DOHH2 (cell line): ENCODE measurements around the gene FTO.

Source experiments
- H3F3A ChIP-seq: fragments of 200-600 bp; sonication (generic), shearing (Covaris generic); 2 replicates; pipeline ENCODE4 v1.6.0; 2016; ENCODE audit warnings: antibody characterized with exemption, mild to moderate bottlenecking; ENCODE audit not compliant: control insufficient read depth, insufficient read depth
- H3K27ac ChIP-seq: fragments of 200-600 bp; sonication (generic); 2 replicates; pipeline ENCODE4 v1.5.1; 2014; ENCODE audit warnings: low read depth, mild to moderate bottlenecking, low read length, moderate library complexity
- H3K27me3 ChIP-seq: fragments of 200-600 bp; sonication (generic); 2 replicates; pipeline ENCODE4 v1.6.1; 2014; ENCODE audit warnings: mild to moderate bottlenecking, low read length, mixed read lengths; ENCODE audit not compliant: control insufficient read depth
- H3K36me3 ChIP-seq: fragments of 200-600 bp; sonication (generic); 2 replicates; pipeline ENCODE4 v1.6.1; 2014; ENCODE audit warnings: mild to moderate bottlenecking, low read length, moderate library complexity, mixed read lengths; ENCODE audit not compliant: control insufficient read depth
- H3K4me1 ChIP-seq: fragments of 200-600 bp; sonication (generic); 2 replicates; pipeline ENCODE4 v1.6.1; 2014; ENCODE audit warnings: mild to moderate bottlenecking, low read length, mixed read lengths; ENCODE audit not compliant: control insufficient read depth
- H3K4me2 ChIP-seq: fragments of 200-600 bp; sonication (generic); 2 replicates; pipeline ENCODE4 v1.6.0; 2014; ENCODE audit warnings: mild to moderate bottlenecking, low read length, moderate library complexity
- H3K4me3 ChIP-seq: fragments of 200-600 bp; sonication (generic); 2 replicates; pipeline ENCODE4 v1.5.1; 2014; ENCODE audit warnings: mild to moderate bottlenecking, low read length, mixed read lengths
- H3K79me2 ChIP-seq: fragments of 200-600 bp; sonication (generic); 2 replicates; pipeline ENCODE4 v1.6.1; 2014; ENCODE audit warnings: mild to moderate bottlenecking, low read length, mixed read lengths; ENCODE audit not compliant: control insufficient read depth
- H3K9me2 ChIP-seq: fragments of 200-600 bp; sonication (generic); replicated peaks from 2 replicates; pipeline ENCODE4 v1.6.1; 2014; ENCODE audit warnings: mild to moderate bottlenecking, low read length, mixed read lengths; ENCODE audit not compliant: control insufficient read depth
- H3K9me3 ChIP-seq: fragments of 200-600 bp; sonication (generic); 2 replicates; pipeline ENCODE4 v1.6.1; 2014; ENCODE audit warnings: antibody characterized with exemption, low read length, mixed read lengths; ENCODE audit not compliant: control insufficient read depth, insufficient read depth
- H4K20me1 ChIP-seq: fragments of 200-600 bp; sonication (generic); 2 replicates; pipeline ENCODE4 v1.6.0; 2014; ENCODE audit warnings: low read depth, mild to moderate bottlenecking, antibody characterized with exemption, low read length, moderate library complexity; ENCODE audit not compliant: control insufficient read depth, insufficient read depth
- EZH2phosphoT487 ChIP-seq: fragments of 200-600 bp; sonication (generic); IDR thresholded peaks from 2 replicates; pipeline ENCODE4 v1.6.1; 2017; ENCODE audit warnings: borderline replicate concordance, mild to moderate bottlenecking, antibody characterized with exemption, low read length, moderate library complexity, mixed read lengths
- TF ChIP-seq, protein P1 (sequence below): fragments of 200-600 bp; sonication (generic); IDR thresholded peaks from one replicate; pipeline ENCODE4 v1.5.1; 2014; ENCODE audit warnings: antibody characterized with exemption, mild to moderate bottlenecking, low read depth, low read length; ENCODE audit not compliant: poor library complexity, severe bottlenecking

The FTO gene

DNA sequence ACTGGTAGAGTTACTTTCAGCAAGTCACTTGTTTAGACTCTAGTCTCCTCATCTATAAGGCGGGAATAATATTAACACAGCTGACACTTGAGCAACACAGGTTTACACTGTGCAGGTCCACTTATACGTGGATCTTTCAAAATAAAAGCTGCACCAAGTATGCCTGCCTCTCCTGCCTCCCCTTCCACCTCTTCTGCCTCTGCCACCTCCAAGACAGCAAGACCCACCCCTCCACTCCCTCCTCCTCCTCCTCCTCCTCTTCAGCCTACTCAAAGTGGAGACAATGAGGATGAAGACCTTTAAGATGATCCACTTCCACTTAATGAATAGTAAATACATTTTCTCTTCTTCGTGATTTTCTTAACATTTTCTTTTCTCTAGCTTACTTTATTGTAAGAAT lies 285.6 kb downstream of the FTO start:
- Histone ChIP-seq H3K9me3 (no peaks in the 10 kb centered on the region), H3K4me3 (no peak overlapping the region), H3F3A (no peaks in the 10 kb centered on the region), H3K27ac (no peak overlapping the region), H4K20me1 (no peaks in the 10 kb centered on the region), H3K9me2 (no peaks in the 10 kb centered on the region), H3K4me1 (no peaks in the 10 kb centered on the region), H3K36me3 (no peaks in the 10 kb centered on the region), H3K4me2 (no peak overlapping the region), H3K27me3 (no peaks in the 10 kb centered on the region), H3K79me2 (no peaks in the 10 kb centered on the region)
- no peak for TF ChIP-seq EZH2phosphoT487
- TF ChIP-seq, protein P1, sequence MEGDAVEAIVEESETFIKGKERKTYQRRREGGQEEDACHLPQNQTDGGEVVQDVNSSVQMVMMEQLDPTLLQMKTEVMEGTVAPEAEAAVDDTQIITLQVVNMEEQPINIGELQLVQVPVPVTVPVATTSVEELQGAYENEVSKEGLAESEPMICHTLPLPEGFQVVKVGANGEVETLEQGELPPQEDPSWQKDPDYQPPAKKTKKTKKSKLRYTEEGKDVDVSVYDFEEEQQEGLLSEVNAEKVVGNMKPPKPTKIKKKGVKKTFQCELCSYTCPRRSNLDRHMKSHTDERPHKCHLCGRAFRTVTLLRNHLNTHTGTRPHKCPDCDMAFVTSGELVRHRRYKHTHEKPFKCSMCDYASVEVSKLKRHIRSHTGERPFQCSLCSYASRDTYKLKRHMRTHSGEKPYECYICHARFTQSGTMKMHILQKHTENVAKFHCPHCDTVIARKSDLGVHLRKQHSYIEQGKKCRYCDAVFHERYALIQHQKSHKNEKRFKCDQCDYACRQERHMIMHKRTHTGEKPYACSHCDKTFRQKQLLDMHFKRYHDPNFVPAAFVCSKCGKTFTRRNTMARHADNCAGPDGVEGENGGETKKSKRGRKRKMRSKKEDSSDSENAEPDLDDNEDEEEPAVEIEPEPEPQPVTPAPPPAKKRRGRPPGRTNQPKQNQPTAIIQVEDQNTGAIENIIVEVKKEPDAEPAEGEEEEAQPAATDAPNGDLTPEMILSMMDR = no peak

DNA sequence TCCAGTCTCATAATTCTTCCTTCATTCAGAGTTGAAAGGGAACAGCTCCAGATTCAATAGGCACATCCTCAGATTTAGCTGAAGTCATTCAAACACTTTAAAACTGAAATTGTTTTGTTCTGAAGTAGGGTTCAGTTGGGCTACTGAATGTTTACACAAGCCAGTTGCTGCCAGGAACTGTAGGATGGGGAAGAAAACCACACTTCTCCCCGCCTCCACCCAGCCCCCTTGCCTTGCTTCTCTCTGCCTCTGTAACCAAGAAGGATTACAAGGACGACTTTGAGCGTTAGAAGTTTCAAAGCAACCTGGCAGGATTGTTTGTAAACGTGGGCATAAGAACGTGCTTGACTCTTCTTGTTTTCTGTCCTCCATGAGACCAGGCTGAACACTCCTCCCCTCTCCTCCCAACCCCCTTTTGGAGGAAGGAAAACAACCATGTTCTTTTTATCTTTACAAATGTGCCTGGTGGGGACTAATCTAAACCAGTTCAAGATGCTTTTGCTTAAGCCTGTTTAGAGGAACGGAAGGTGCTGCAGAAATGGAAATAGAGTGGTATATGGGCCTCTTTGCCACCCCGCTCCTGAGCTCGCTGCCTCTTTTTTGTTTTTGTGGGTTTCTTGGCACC lies 287.9 kb downstream of the FTO start:
- H3K27ac ChIP-seq = no peak overlapping the region
- no peaks in the 10 kb centered on the region for H3K36me3 ChIP-seq
- no peaks in the 10 kb centered on the region for H3K9me3 ChIP-seq
- H3K4me3 ChIP-seq = no peak overlapping the region
- no peaks in the 10 kb centered on the region for H4K20me1 ChIP-seq
- no peak overlapping the region for H3K4me2 ChIP-seq
- H3K4me1 ChIP-seq = no peaks in the 10 kb centered on the region
- H3F3A ChIP-seq = no peaks in the 10 kb centered on the region
- no peaks in the 10 kb centered on the region for H3K27me3 ChIP-seq
- TF ChIP-seq, protein P1 = no peak
- no peak for TF ChIP-seq EZH2phosphoT487
- no peaks in the 10 kb centered on the region for H3K9me2 ChIP-seq
- H3K79me2 ChIP-seq = no peaks in the 10 kb centered on the region

DNA sequence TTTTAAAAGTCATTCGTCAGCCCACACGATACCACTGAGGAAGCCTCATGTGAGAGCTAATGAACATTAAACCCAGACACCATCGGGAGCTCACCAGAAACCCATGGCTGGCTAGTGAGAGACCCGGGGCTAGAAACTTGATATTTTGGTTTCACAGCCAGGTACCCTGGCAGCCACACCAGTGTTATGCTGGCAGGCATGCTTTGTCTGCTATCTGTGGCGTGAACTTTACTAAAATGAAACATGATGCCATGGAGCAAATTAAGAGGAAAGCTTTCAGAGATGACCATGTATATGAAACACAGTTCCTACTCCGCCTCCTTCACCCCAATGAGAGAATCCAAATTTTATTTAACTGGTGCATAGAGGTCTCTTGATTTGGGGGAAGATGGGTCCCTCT lies 291.4 kb downstream of the FTO start:
- no peaks in the 10 kb centered on the region for H3K9me2 ChIP-seq
- H3K9me3 ChIP-seq = no peaks in the 10 kb centered on the region
- H3K27me3 ChIP-seq = no peaks in the 10 kb centered on the region
- no peaks in the 10 kb centered on the region for H3K4me1 ChIP-seq
- no peak overlapping the region for H3K4me2 ChIP-seq
- H3F3A ChIP-seq = no peaks in the 10 kb centered on the region
- H3K27ac ChIP-seq = no peak overlapping the region
- no peak for TF ChIP-seq EZH2phosphoT487
- TF ChIP-seq, protein P1 = no peak
- no peaks in the 10 kb centered on the region for H3K79me2 ChIP-seq
- H3K36me3 ChIP-seq = no peaks in the 10 kb centered on the region
- no peak overlapping the region for H3K4me3 ChIP-seq
- no peaks in the 10 kb centered on the region for H4K20me1 ChIP-seq

DNA sequence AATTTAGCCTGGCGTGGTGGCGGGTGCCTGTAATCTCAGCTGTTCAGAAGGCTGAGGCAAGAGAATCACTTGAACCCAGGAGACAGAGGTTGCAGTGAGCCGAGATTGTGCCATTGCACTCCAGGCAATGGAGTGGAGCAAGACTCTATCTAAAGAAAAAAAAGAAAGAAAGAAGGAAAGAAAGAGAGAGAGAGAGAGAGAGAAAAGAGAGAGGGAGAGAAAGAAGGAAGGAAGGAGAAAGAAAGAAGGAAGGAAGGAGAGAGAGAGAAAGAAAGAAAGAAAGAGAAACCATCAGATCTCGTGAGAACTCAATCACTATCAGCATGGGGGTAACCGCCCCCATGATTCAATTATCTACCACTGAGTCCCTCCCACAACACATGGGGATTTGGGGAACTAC lies 293.0 kb downstream of the FTO start:
- Histone ChIP-seq H3K4me3 (no peak overlapping the region), H3K27me3 (no peaks in the 10 kb centered on the region), H3K4me1 (no peaks in the 10 kb centered on the region), H3K36me3 (no peaks in the 10 kb centered on the region), H3K9me3 (no peaks in the 10 kb centered on the region), H3K79me2 (no peaks in the 10 kb centered on the region), H3K9me2 (no peaks in the 10 kb centered on the region), H3F3A (no peaks in the 10 kb centered on the region), H4K20me1 (no peaks in the 10 kb centered on the region), H3K4me2 (no peak overlapping the region), H3K27ac (no peak overlapping the region)
- TF ChIP-seq, protein P1 = no peak
- TF ChIP-seq EZH2phosphoT487 = no peak
